OCI-LY1 (cell line): Measurements from ENCODE around the gene GPR107.

ENCODE experiments used
- H2AFZ ChIP-seq: fragments of 200-600 bp; sonication (generic), shearing (Covaris generic); 2 replicates; pipeline ENCODE4 v1.6.0; 2014; ENCODE audit warnings: antibody characterized with exemption, mild to moderate bottlenecking, low read length
- H3F3A ChIP-seq: fragments of 200-600 bp; sonication (generic), shearing (Covaris generic); 2 replicates; pipeline ENCODE4 v1.6.0; 2014; ENCODE audit warnings: mild to moderate bottlenecking, antibody characterized with exemption, low read length, moderate library complexity; ENCODE audit not compliant: insufficient read depth
- H3K27ac ChIP-seq: fragments of 200-600 bp; sonication (generic); 2 replicates; pipeline ENCODE4 v1.5.1; 2014; ENCODE audit warnings: low read length, mixed run types, mild to moderate bottlenecking, low read depth; ENCODE audit not compliant: poor library complexity, severe bottlenecking
- H3K27me3 ChIP-seq: fragments of 200-600 bp; sonication (generic); 2 replicates; pipeline ENCODE4 v1.6.0; 2014; ENCODE audit warnings: antibody characterized with exemption, mild to moderate bottlenecking, low read length, moderate library complexity; ENCODE audit not compliant: insufficient read depth
- H3K36me3 ChIP-seq: fragments of 200-600 bp; sonication (generic); 2 replicates; pipeline ENCODE4 v1.6.1; 2014; ENCODE audit warnings: mild to moderate bottlenecking, antibody characterized with exemption, low read length, moderate library complexity, mixed read lengths; ENCODE audit not compliant: insufficient read depth
- H3K4me1 ChIP-seq: fragments of 200-600 bp; sonication (generic); 2 replicates; pipeline ENCODE4 v1.5.1; 2014; ENCODE audit warnings: mild to moderate bottlenecking, low read length, moderate library complexity; ENCODE audit not compliant: insufficient read depth, severe bottlenecking
- H3K4me2 ChIP-seq: fragments of 200-600 bp; sonication (generic), shearing (Covaris generic); 2 replicates; pipeline ENCODE4 v1.6.1; 2014; ENCODE audit warnings: low read length
- H3K4me3 ChIP-seq: fragments of 200-600 bp; sonication (generic); 2 replicates; pipeline ENCODE4 v1.5.1; 2014; ENCODE audit warnings: low read length, low read depth, mild to moderate bottlenecking, mixed read lengths; ENCODE audit not compliant: poor library complexity, severe bottlenecking
- H3K79me2 ChIP-seq: fragments of 200-600 bp; shearing (Covaris generic); 2 replicates; pipeline ENCODE4 v1.6.1; 2016; ENCODE audit warnings: mixed run types, low read length, mixed read lengths; ENCODE audit not compliant: insufficient read depth
- H3K9ac ChIP-seq: fragments of 200-600 bp; sonication (generic), shearing (Covaris generic); 2 replicates; pipeline ENCODE4 v1.6.1; 2014; ENCODE audit warnings: mild to moderate bottlenecking, low read length, mixed read lengths
- H3K9me2 ChIP-seq: fragments of 200-600 bp; sonication (generic), shearing (Covaris generic); 2 replicates; pipeline ENCODE4 v1.6.1; 2014; ENCODE audit warnings: low read depth, mild to moderate bottlenecking, low read length, mixed read lengths
- H3K9me3 ChIP-seq: fragments of 200-600 bp; shearing (Covaris generic); 2 replicates; pipeline ENCODE4 v1.6.1; 2014; ENCODE audit warnings: low read length, mixed read lengths
- H4K20me1 ChIP-seq: fragments of 200-600 bp; sonication (generic), shearing (Covaris generic); 2 replicates; pipeline ENCODE4 v1.6.0; 2016; ENCODE audit warnings: mild to moderate bottlenecking, low read length; ENCODE audit not compliant: insufficient read depth
- CTCF ChIP-seq: fragments of 200-600 bp; sonication (generic), shearing (Covaris generic); IDR thresholded peaks from 2 replicates; pipeline ENCODE4 v1.5.1; 2017; ENCODE audit warnings: mild to moderate bottlenecking, antibody characterized with exemption, low read length, moderate library complexity, mixed read lengths
- EZH2 ChIP-seq: fragments of 200-600 bp; sonication (generic), shearing (Covaris generic); IDR thresholded peaks from 2 replicates; pipeline ENCODE4 v1.8.0; 2017; ENCODE audit warnings: borderline replicate concordance, mixed run types, mild to moderate bottlenecking, antibody characterized with exemption, low read length, moderate library complexity, mixed read lengths

The GPR107 gene

DNA sequence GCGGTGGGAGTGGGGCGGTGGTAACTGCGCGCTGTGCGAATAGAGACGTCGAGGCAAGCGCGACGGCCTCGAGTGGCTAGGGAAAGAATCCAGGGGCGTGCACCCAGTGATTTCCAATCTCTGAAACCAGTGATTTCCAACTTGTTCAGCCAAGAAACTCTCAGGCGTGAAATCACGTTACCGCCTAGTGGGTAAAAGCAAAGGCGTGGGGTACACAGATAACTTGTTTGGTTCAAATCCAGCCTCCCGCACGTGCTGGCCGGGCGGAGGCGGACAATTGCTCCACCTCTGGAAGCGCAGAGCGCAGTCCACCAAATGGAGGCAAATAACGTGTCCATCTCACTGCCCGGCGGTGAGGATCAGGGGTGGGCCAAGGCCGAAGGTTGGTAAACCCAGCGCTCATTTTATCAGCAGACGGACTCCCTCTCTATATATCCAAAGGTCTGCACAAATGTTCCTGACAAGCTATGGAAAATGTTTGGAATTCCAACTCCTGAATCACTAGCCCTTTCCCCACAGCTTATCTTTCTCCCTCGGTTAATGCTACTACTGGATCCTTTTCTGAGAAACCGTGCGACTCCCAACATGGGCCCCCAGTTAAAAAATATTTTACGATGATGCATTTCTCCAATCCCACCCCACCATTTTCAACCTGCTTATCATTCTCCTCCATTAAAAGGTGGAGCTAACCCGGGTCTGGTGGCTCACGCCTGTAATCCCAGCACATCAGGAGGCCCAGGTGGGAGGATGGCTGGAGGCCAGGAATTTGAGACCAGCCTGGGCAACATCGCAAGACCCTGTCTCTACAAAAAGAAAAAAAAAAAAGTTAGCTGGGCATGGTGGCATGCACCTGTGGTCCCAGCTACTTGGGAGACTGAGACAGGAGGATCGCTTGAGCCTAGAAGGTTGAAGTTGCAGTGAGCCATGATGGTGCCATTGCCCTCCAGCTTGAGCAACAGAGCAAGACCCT lies 9.8 kb upstream of the GPR107 start:
- no peak for TF ChIP-seq EZH2
- TF ChIP-seq CTCF = no peak
- Histone ChIP-seq H3K9ac (peak overlapping the region; percentile 49; the same call in 1 of the 2 replicates), H3K9me3 (no peaks in the 10 kb centered on the region), H3K9me2 (no peaks in the 10 kb centered on the region), H3K79me2 (no peaks in the 10 kb centered on the region), H2AFZ (no peak overlapping the region), H3K27ac (peak overlapping the region; percentile 14), H3K36me3 (no peaks in the 10 kb centered on the region), H3K4me3 (peak overlapping the region; percentile 88), H3K27me3 (peaks cover 3% of the 10 kb centered on the region; the same call in 1 of the 2 replicates), H4K20me1 (no peaks in the 10 kb centered on the region), H3K4me2 (peak overlapping the region; percentile 80), H3F3A (no peaks in the 10 kb centered on the region), H3K4me1 (peaks cover 47% of the 10 kb centered on the region)

DNA sequence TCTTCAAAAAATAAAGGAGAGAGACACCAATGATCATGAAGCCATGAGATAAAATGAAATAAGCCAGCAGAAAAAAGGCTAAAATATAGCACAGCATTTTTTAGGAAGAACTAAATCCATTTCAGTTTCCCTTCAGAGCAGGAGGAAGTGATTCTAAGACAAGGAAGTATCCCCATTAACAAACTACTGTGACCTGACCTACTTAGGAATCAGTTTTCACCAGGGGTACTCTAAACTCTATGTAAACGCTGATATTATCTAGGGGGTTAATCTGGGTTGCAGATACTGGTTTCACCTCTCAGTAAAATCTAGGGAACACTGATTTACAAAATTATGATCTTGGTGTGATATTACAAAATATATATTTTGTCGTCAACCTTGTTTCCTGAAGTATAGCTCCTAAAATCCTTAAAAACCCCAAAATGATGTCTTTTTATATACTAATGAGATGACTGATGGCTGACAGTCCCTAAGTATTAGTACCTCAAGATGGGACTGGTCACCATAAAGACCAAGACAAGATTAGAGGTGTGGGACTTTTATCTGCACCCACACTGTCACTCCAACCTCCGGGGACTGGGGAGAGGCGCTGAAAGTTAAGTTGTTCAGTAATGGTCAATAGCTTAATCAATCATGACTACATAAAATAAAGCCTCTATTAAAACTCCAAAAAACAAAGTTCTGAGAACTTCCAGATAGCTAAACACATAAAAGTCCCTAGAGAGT lies 7.8 kb upstream of the GPR107 start:
- no peak overlapping the region for H3K9ac ChIP-seq
- peaks cover 3% of the 10 kb centered on the region; the same call in 1 of the 2 replicates for H3K27me3 ChIP-seq
- H2AFZ ChIP-seq = no peak overlapping the region
- no peaks in the 10 kb centered on the region for H3K79me2 ChIP-seq
- H3K9me3 ChIP-seq = no peaks in the 10 kb centered on the region
- H3F3A ChIP-seq = no peaks in the 10 kb centered on the region
- peak overlapping the region; percentile 15; the same call in 1 of the 2 replicates for H3K4me2 ChIP-seq
- H3K4me1 ChIP-seq = peaks cover 34% of the 10 kb centered on the region
- H3K4me3 ChIP-seq = no peak overlapping the region
- no peaks in the 10 kb centered on the region for H3K36me3 ChIP-seq
- peak overlapping the region; percentile 32 for H3K27ac ChIP-seq
- no peaks in the 10 kb centered on the region for H4K20me1 ChIP-seq
- H3K9me2 ChIP-seq = no peaks in the 10 kb centered on the region
- TF ChIP-seq CTCF = no peak
- no peak for TF ChIP-seq EZH2

DNA sequence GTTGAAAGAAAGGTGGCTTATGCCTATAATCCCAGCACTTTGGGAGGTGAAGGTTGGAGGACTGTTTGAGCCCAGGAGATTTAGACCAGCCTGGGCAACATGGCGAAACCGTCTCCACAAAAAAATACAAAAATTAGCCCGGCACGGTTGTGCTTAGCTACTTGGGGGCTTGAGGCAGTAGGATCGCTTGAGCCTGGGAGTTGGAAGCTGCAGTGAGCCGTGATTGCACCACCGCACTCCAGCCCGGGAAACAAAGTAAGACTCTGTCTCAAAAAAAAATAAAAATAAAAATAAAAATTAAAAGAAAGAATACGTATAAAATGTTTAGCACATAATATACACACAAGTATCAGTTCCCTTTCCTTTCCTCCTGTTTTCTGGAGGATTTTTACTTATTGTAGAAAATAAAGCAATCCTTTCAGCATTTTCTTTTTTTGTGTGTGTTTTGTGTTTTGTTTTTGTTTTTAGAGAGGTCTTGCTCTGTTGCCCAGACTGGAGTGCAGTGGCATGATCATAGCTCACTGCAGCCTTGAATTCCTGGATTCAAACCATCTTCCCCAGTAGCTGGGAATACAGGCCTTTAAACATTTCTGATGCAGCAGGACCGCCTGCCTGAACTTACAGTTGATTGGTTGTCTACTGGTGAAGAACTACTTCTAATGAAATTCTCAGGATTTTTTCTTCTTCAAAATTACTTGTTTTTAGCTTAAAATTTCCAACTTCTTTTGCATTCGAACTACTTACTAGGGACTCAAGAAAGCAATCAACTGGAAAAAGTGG lies 4.1 kb upstream of the GPR107 start:
- H3K4me1 ChIP-seq = peaks cover 31% of the 10 kb centered on the region
- H3K4me2 ChIP-seq = no peak overlapping the region
- no peak overlapping the region for H3K27ac ChIP-seq
- no peaks in the 10 kb centered on the region for H3K9me2 ChIP-seq
- no peaks in the 10 kb centered on the region for H3K9me3 ChIP-seq
- no peaks in the 10 kb centered on the region for H3F3A ChIP-seq
- H3K79me2 ChIP-seq = peaks cover 8% of the 10 kb centered on the region
- TF ChIP-seq EZH2 = no peak
- TF ChIP-seq CTCF = no peak
- H2AFZ ChIP-seq = no peak overlapping the region
- H4K20me1 ChIP-seq = no peaks in the 10 kb centered on the region
- H3K27me3 ChIP-seq = no peaks in the 10 kb centered on the region
- H3K4me3 ChIP-seq = no peak overlapping the region
- H3K36me3 ChIP-seq = no peaks in the 10 kb centered on the region
- no peak overlapping the region for H3K9ac ChIP-seq
